IMR-90 (cell line): ENCODE results near the gene SRBD1. TPM values are rescaled to one million over a fixed set of nuclear protein-coding genes. Genes with fewer than 3 reads are reported as not detected.

ENCODE experiments used
- ATAC-seq: fragments of 200-7000 bp; cut with Tn5 transposase; 2 replicates; pipeline ENCODE4 v1.9.1; 2020; ENCODE audit warnings: low read depth, mild to moderate bottlenecking, moderate library complexity
- BruUV-seq: library from RNA; stranded (reverse); fragments of 400-500 nt; replicated peaks from 2 replicates; lab custom pipeline; 2021; lab: Mats Ljungman, UMichigan
- CTCF ChIA-PET: fragments of 300-600 bp; formaldehyde crosslinking; extraction: SDS; loops from one replicate; lab custom pipeline; 2021; ENCODE audit warnings: antibody characterized with exemption; lab: Yijun Ruan, JAX
- POLR2A ChIA-PET: fragments of 300-600 bp; sonication (Branson Sonifier 250); formaldehyde crosslinking; loops from one replicate; lab custom pipeline; 2022; ENCODE audit warnings: antibody characterized with exemption; ENCODE audit not compliant: unreplicated experiment; lab: Charles Lee
- DNase-seq: peaks from one replicate; pipeline ENCODE4 v3.0.0; 2013
- H2AFZ ChIP-seq: replicated peaks from 2 replicates; pipeline ENCODE3; 2013; ENCODE audit warnings: low read length, mild to moderate bottlenecking; ENCODE audit not compliant: poor library complexity
- H2AK5ac ChIP-seq: 2 replicates; pipeline ENCODE4 v1.6.1; 2013; ENCODE audit warnings: low read depth, low read length, inconsistent platforms
- H2AK9ac ChIP-seq: replicated peaks from 2 replicates; pipeline ENCODE3; 2013; ENCODE audit warnings: mild to moderate bottlenecking, low read depth, low read length, moderate library complexity; ENCODE audit not compliant: poor library complexity
- H2BK120ac ChIP-seq: 2 replicates; pipeline ENCODE4 v1.6.1; 2013; ENCODE audit warnings: low read depth, low read length, inconsistent platforms
- H2BK15ac ChIP-seq: 3 replicates; pipeline ENCODE4 v1.6.1; 2013; ENCODE audit warnings: low read depth, low read length, inconsistent platforms
- H2BK20ac ChIP-seq: 2 replicates; pipeline ENCODE4 v1.6.1; 2013; ENCODE audit warnings: low read depth, mild to moderate bottlenecking, inconsistent platforms, low read length, moderate library complexity
- H2BK5ac ChIP-seq: 2 replicates; pipeline ENCODE4 v1.6.1; 2013; ENCODE audit warnings: mild to moderate bottlenecking, low read depth, low read length, inconsistent platforms; ENCODE audit not compliant: poor library complexity, severe bottlenecking
- H3K14ac ChIP-seq: replicated peaks from 2 replicates; pipeline ENCODE4 v1.6.1; 2013; ENCODE audit warnings: low read depth, low read length, inconsistent platforms
- H3K18ac ChIP-seq: 2 replicates; pipeline ENCODE4 v1.6.1; 2013; ENCODE audit warnings: low read depth, low read length, control low read depth
- H3K23ac ChIP-seq: 2 replicates; pipeline ENCODE4 v1.6.1; 2013; ENCODE audit warnings: low read depth, low read length, inconsistent platforms
- H3K27ac ChIP-seq: 2 replicates; pipeline ENCODE4 v1.5.1; 2013; ENCODE audit warnings: mild to moderate bottlenecking, control low read depth, low read length; ENCODE audit not compliant: insufficient read depth
- H3K27me3 ChIP-seq: 2 replicates; pipeline ENCODE4 v1.6.1; 2013; ENCODE audit warnings: low read length; ENCODE audit not compliant: control insufficient read depth, insufficient read depth
- H3K36me3 ChIP-seq: 2 replicates; pipeline ENCODE4 v1.6.1; 2013; ENCODE audit warnings: low read length, mixed read lengths; ENCODE audit not compliant: control insufficient read depth, insufficient read depth
- H3K4ac ChIP-seq: 2 replicates; pipeline ENCODE4 v1.6.1; 2013; ENCODE audit warnings: low read depth, low read length, inconsistent platforms
- H3K4me1 ChIP-seq: 2 replicates; pipeline ENCODE4 v1.6.1; 2013; ENCODE audit warnings: low read length, mixed read lengths; ENCODE audit not compliant: control insufficient read depth, insufficient read depth
- H3K4me2 ChIP-seq: 2 replicates; pipeline ENCODE4 v1.6.1; 2013; ENCODE audit warnings: low read depth, mild to moderate bottlenecking, control low read depth, low read length, moderate library complexity
- H3K4me3 ChIP-seq: 2 replicates; pipeline ENCODE4 v1.5.1; 2013; ENCODE audit warnings: low read depth, mild to moderate bottlenecking, control low read depth, low read length, moderate library complexity; ENCODE audit not compliant: insufficient read depth
- H3K56ac ChIP-seq: 2 replicates; pipeline ENCODE4 v1.6.1; 2013; ENCODE audit warnings: low read length, inconsistent platforms; ENCODE audit not compliant: insufficient read depth; ENCODE audit errors: extremely low read depth
- H3K79me1 ChIP-seq, 2 experiments: 2 replicates each; pipeline ENCODE4 v1.6.1; 2013; ENCODE audit warnings: low read length in 2 of 2, inconsistent platforms in 1 of 2, low read depth in 1 of 2
- H3K9ac ChIP-seq: 2 replicates; pipeline ENCODE4 v1.6.1; 2013; ENCODE audit warnings: low read depth, low read length, control low read depth
- H3K9me1 ChIP-seq: 2 replicates; pipeline ENCODE4 v1.6.1; 2013; ENCODE audit warnings: low read length, inconsistent platforms; ENCODE audit not compliant: insufficient read depth
- H3K9me3 ChIP-seq: 2 replicates; pipeline ENCODE4 v1.6.1; 2013; ENCODE audit warnings: low read length; ENCODE audit not compliant: control insufficient read depth, insufficient read depth
- H4K20me1 ChIP-seq: 2 replicates; pipeline ENCODE4 v1.6.1; 2013; ENCODE audit warnings: low read length, inconsistent platforms; ENCODE audit not compliant: insufficient read depth
- H4K5ac ChIP-seq: 2 replicates; pipeline ENCODE4 v1.6.1; 2013; ENCODE audit warnings: mild to moderate bottlenecking, low read depth, low read length, control low read depth
- H4K8ac ChIP-seq, 2 experiments: 2 replicates each; pipeline ENCODE4 v1.6.1; 2013; ENCODE audit warnings: low read depth in 2 of 2, low read length in 2 of 2, control low read depth in 1 of 2, inconsistent platforms in 1 of 2
- H4K91ac ChIP-seq: 2 replicates; pipeline ENCODE4 v1.6.1; 2013; ENCODE audit warnings: low read depth, low read length, inconsistent platforms; ENCODE audit not compliant: insufficient read depth
- CHD1 ChIP-seq: IDR thresholded peaks from 2 replicates; pipeline ENCODE4 v1.6.1; 2012; ENCODE audit warnings: low read depth, low read length, improper control_type of control experiment
- FOS ChIP-seq: fragments of 150-350 bp; IDR thresholded peaks from 2 replicates; pipeline ENCODE4 v1.6.1; 2016; ENCODE audit warnings: low read depth, low read length
- MAFK ChIP-seq: IDR thresholded peaks from 2 replicates; pipeline ENCODE4 v1.6.1; 2012; ENCODE audit warnings: low read depth, low read length, improper control_type of control experiment
- MXI1 ChIP-seq: IDR thresholded peaks from 2 replicates; pipeline ENCODE4 v1.6.1; 2012; ENCODE audit warnings: low read depth, mild to moderate bottlenecking, low read length, moderate library complexity, borderline replicate concordance
- NFE2L2 ChIP-seq: fragments of 150-350 bp; IDR thresholded peaks from 2 replicates; pipeline ENCODE4 v1.6.1; 2016; ENCODE audit warnings: low read depth, mild to moderate bottlenecking, low read length
- WGBS, 2 experiments: methylation state at CpG; one replicate each; pipeline versions ENCODE4 v1.1.5 to v1.1.7; 2013; ENCODE audit warnings: missing lambda C conversion rate in 2 of 2; ENCODE audit not compliant: insufficient read length in 1 of 2; ENCODE audit errors: extremely low coverage in 2 of 2; 5-methylcytosine and 5-hydroxymethylcytosine counted together
- dilution Hi-C: fragments of 300-500 bp; cut with HindIII; formaldehyde crosslinking; loops from one replicate; pipeline ENCODE4 v1.14.3; 2018; ENCODE audit warnings: low sequenced_read_pairs; ENCODE audit not compliant: unreplicated experiment
- in situ Hi-C: fragments of 300-500 bp; cut with MboI; formaldehyde crosslinking; loops from 3 replicates; pipeline ENCODE4 v1.14.3; 2019; ENCODE audit warnings: low sequenced_read_pairs, inconsistent platforms, mixed read lengths
- intact Hi-C: fragments of 100-400 bp; cut with micrococcal nuclease; formaldehyde crosslinking; loops from 2 replicates; pipeline ENCODE4 v1.10.0; 2022
- polyA plus RNA-seq, 3 experiments: library from polyadenylated mRNA; depleted of rRNA; stranded (reverse); fragments of >200 nt; gene quantifications; 2 replicates each; pipeline ENCODE4 v1.2.3, GENCODE V29; 2012; ENCODE audit warnings: low replicate concordance in 1 of 3
- total RNA-seq: library from RNA; depleted of rRNA; stranded (reverse); fragments of >200 nt; gene quantifications from 2 replicates; pipeline ENCODE4 v1.2.3, GENCODE V29; 2012
- TF ChIP-seq, protein P1 (sequence below): conservative IDR thresholded peaks from 2 replicates; pipeline ENCODE4 v1.5.1; 2012; ENCODE audit warnings: mild to moderate bottlenecking, low read depth, low read length, improper control_type of control experiment
- TF ChIP-seq, protein P2 (sequence below): fragments of 150-350 bp; IDR thresholded peaks from 2 replicates; pipeline ENCODE4 v1.6.1; 2016; ENCODE audit warnings: low read depth, mild to moderate bottlenecking, low read length, moderate library complexity, borderline replicate concordance
- TF ChIP-seq, protein P3 (sequence below): fragments of 150-350 bp; IDR thresholded peaks from 2 replicates; pipeline ENCODE4 v1.6.1; 2017; ENCODE audit warnings: mild to moderate bottlenecking, antibody characterized with exemption, low read length, low read depth

The SRBD1 gene
- total and polyA plus RNA-seq, 2 of the 4 experiments (the other 2 are of a cell fraction): 3.5 to 14.7 TPM

GRCh38 chr2:45559436-45559835 is 51.6 kb downstream of the SRBD1 start:
- TF ChIP-seq, protein P1, sequence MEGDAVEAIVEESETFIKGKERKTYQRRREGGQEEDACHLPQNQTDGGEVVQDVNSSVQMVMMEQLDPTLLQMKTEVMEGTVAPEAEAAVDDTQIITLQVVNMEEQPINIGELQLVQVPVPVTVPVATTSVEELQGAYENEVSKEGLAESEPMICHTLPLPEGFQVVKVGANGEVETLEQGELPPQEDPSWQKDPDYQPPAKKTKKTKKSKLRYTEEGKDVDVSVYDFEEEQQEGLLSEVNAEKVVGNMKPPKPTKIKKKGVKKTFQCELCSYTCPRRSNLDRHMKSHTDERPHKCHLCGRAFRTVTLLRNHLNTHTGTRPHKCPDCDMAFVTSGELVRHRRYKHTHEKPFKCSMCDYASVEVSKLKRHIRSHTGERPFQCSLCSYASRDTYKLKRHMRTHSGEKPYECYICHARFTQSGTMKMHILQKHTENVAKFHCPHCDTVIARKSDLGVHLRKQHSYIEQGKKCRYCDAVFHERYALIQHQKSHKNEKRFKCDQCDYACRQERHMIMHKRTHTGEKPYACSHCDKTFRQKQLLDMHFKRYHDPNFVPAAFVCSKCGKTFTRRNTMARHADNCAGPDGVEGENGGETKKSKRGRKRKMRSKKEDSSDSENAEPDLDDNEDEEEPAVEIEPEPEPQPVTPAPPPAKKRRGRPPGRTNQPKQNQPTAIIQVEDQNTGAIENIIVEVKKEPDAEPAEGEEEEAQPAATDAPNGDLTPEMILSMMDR: no peak
- TF ChIP-seq FOS (no peak), NFE2L2 (no peak), MXI1 (no peak), CHD1 (no peak), MAFK (no peak)
- TF ChIP-seq, protein P2, sequence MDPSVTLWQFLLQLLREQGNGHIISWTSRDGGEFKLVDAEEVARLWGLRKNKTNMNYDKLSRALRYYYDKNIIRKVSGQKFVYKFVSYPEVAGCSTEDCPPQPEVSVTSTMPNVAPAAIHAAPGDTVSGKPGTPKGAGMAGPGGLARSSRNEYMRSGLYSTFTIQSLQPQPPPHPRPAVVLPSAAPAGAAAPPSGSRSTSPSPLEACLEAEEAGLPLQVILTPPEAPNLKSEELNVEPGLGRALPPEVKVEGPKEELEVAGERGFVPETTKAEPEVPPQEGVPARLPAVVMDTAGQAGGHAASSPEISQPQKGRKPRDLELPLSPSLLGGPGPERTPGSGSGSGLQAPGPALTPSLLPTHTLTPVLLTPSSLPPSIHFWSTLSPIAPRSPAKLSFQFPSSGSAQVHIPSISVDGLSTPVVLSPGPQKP: no peak
- TF ChIP-seq, protein P3, sequence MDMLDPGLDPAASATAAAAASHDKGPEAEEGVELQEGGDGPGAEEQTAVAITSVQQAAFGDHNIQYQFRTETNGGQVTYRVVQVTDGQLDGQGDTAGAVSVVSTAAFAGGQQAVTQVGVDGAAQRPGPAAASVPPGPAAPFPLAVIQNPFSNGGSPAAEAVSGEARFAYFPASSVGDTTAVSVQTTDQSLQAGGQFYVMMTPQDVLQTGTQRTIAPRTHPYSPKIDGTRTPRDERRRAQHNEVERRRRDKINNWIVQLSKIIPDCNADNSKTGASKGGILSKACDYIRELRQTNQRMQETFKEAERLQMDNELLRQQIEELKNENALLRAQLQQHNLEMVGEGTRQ: no peak

More at GRCh38 chr2:45559436-45559835, 51.6 kb downstream of the SRBD1 start:
- CTCF ChIA-PET: interaction anchor here (0.6 kb wide), 1 partner anchor 824 kb away, joined by 3 read pairs; no protein-coding TSS in a partner anchor
- no peak for DNase-seq
- in situ Hi-C loops: no loop called here
- Histone ChIP-seq H3K14ac (no peak overlapping the region), H2BK20ac (no peak overlapping the region), H2BK120ac (no peak overlapping the region), H3K23ac (no peak overlapping the region), H4K5ac (no peak overlapping the region), H3K27ac (no peak overlapping the region), H3K27me3 (no peaks in the 10 kb centered on the region), H3K9ac (no peak overlapping the region), H3K4ac (no peak overlapping the region), H3K9me3 (no peaks in the 10 kb centered on the region), H2AK9ac (no peak overlapping the region), H2BK15ac (no peak overlapping the region), H3K56ac (no peak overlapping the region), H3K79me1 (no peaks in the 10 kb centered on the region), H3K36me3 (no peaks in the 10 kb centered on the region), H2AFZ (no peak overlapping the region), H4K8ac (no peak overlapping the region), H3K4me3 (no peak overlapping the region), H3K4me2 (no peak overlapping the region), H4K91ac (no peak overlapping the region), H4K20me1 (no peaks in the 10 kb centered on the region), H3K18ac (no peak overlapping the region), H2BK5ac (no peak overlapping the region), H3K4me1 (peaks cover 6% of the 10 kb centered on the region), H3K9me1 (peaks cover 3% of the 10 kb centered on the region; the same call in 1 of the 2 replicates), H2AK5ac (no peak overlapping the region)
- dilution Hi-C loops: no loop called here
- POLR2A ChIA-PET: no interaction called here
- intact Hi-C loops: no loop called here
- no CpG with 5 or more reads among the region's 3 CpGs for WGBS, 2 experiments
- BruUV-seq: no TSS peak
- no peak for ATAC-seq
